ENCODE measurements around the gene CTXN1.
"Not testable (repeated sequence)": the region's sequence is repeated elsewhere in the genome, so short reads cannot be mapped to it uniquely, and the experiment has no call there.

CTXN1 gene

GRCh38 chr19:7930765-7931164 lies 4.8 kb upstream of the CTXN1 start:
- H3K36me3 ChIP-seq (ENCODE audit: control insufficient read depth, low read depth, low read length) = peaks cover 49% of the 10 kb centered on the region
- peaks cover 4% of the 10 kb centered on the region for H3K4me1 ChIP-seq (ENCODE audit: control insufficient read depth, low read depth, low read length)
- no peaks in the 10 kb centered on the region for H3K9me3 ChIP-seq (ENCODE audit: control insufficient read depth, low read depth, low read length)
- H3K27ac ChIP-seq (ENCODE audit: low read length) = no peak overlapping the region
- no peaks in the 10 kb centered on the region for H3K27me3 ChIP-seq (ENCODE audit: control insufficient read depth, insufficient read depth, low read length)
- H3K9ac ChIP-seq (ENCODE audit: low read length) = no peak overlapping the region
- no peak overlapping the region for H3K4me3 ChIP-seq (ENCODE audit: low read length)

DNA sequence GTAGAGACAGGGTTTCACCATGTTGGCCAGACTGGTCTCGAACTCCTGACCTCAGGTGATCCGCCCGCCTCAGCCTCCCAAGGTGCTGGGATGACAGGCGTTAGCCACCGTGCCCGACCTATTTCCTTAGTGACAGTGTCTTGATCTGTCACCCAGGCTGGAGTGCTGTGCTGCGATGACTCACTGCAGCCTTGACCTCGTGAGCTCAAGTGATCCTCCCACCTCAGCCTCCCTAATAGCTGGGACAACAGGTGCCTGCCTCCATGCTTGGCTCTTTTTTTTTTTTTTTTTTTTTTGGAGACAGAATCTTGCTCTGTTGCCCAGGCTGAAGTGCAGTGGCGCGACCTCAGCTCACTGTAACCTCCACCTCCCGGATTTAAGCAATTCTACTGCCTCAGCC lies 4.1 kb upstream of the CTXN1 start:
- not testable (repeated sequence) for H3K9ac ChIP-seq (ENCODE audit: low read length); H3K27ac ChIP-seq (ENCODE audit: low read length)
- peaks cover 41% of the 10 kb centered on the region for H3K36me3 ChIP-seq (ENCODE audit: control insufficient read depth, low read depth, low read length)

DNA sequence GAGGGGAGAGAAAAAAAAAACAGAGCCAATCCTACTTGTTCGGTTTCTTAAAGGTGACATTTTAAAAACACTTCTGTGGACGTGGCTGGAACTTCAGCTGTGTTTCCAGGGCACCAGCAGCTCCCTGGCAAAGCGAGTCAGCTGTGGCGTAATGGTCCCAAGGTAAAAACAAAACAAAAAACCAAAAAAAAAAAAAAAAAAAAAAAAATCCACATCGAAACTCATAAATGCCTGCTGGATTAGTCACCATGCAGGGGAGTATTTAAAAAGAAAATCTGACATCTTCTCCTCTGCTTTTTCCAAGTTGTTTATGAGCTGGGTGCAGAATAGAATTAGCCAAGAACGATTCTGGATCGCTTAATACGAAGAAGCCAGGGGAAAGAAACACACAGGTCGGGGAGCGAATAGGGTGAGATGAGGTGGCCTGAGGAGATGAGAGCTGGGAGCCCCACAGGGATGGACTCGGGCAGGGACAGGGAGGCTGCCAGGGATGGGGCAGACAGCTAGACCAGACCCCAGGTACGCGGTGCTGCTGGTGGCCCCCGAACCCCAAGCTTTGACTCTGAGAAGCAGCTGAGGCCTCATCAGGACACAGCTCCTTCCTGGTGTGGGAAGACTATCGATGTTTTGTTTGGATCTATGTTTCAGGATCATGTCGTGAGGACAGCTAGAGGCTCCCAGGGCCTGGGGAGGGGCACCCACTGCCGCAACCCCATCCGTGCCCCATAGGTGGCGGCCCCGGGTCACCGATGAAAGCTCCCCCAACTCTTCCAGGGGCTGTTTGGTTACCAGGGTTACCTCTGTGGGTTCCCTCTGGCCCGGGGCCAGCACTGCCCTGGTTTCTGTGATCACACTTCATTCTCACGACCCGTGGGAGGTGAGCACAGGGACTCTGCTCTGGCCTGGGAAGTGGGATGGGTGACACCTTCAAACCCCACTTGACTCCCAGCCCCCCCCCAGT lies 3.1 kb upstream of the CTXN1 start:
- Histone ChIP-seq H3K36me3 (ENCODE audit: control insufficient read depth, low read depth, low read length) (peaks cover 36% of the 10 kb centered on the region), H3K9ac (ENCODE audit: low read length) (no peak overlapping the region), H3K9me3 (ENCODE audit: control insufficient read depth, low read depth, low read length) (no peaks in the 10 kb centered on the region), H3K4me3 (ENCODE audit: low read length) (no peak overlapping the region), H3K4me1 (ENCODE audit: control insufficient read depth, low read depth, low read length) (peaks cover 4% of the 10 kb centered on the region), H3K27ac (ENCODE audit: low read length) (no peak overlapping the region), H3K27me3 (ENCODE audit: control insufficient read depth, insufficient read depth, low read length) (no peaks in the 10 kb centered on the region)

More for the DNA sequence above, 4.1 kb upstream of the CTXN1 start:
- H3K9me3 ChIP-seq (ENCODE audit: control insufficient read depth, low read depth, low read length); H3K27me3 ChIP-seq (ENCODE audit: control insufficient read depth, insufficient read depth, low read length); H3K4me3 ChIP-seq (ENCODE audit: low read length); H3K4me1 ChIP-seq (ENCODE audit: control insufficient read depth, low read depth, low read length): not testable (repeated sequence)

DNA sequence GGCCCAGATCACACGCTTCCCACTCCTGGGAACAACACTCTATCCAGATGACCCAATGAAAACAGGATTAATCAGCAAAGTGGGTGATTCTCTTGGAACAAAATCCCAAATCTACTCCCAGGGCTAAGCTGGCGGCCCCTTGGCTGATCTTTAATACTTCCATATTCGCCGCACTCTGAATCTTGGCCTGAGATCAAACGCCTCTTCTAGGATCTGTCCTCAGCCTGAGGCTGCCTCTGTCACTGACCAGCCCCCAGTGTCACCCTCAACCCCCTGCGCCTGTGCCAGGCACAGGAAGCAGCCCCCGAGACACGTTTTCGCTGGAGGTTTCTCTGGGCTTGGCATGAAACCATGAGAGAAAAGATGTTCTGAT lies 2.4 kb upstream of the CTXN1 start:
- H3K4me1 ChIP-seq (ENCODE audit: control insufficient read depth, low read depth, low read length) = peaks cover 4% of the 10 kb centered on the region
- no peak overlapping the region for H3K9ac ChIP-seq (ENCODE audit: low read length)
- no peaks in the 10 kb centered on the region for H3K9me3 ChIP-seq (ENCODE audit: control insufficient read depth, low read depth, low read length)
- H3K4me3 ChIP-seq (ENCODE audit: low read length) = no peak overlapping the region
- peaks cover 31% of the 10 kb centered on the region for H3K36me3 ChIP-seq (ENCODE audit: control insufficient read depth, low read depth, low read length)
- H3K27me3 ChIP-seq (ENCODE audit: control insufficient read depth, insufficient read depth, low read length) = no peaks in the 10 kb centered on the region
- H3K27ac ChIP-seq (ENCODE audit: low read length) = no peak overlapping the region

- H3K9me3 ChIP-seq (ENCODE audit: control insufficient read depth, low read depth, low read length) = no peaks in the 10 kb centered on the region
- H3K4me1 ChIP-seq (ENCODE audit: control insufficient read depth, low read depth, low read length) = peaks cover 4% of the 10 kb centered on the region
- H3K27ac ChIP-seq (ENCODE audit: low read length) = no peak overlapping the region
- peaks cover 25% of the 10 kb centered on the region for H3K36me3 ChIP-seq (ENCODE audit: control insufficient read depth, low read depth, low read length)
- H3K9ac ChIP-seq (ENCODE audit: low read length) = no peak overlapping the region
- no peaks in the 10 kb centered on the region for H3K27me3 ChIP-seq (ENCODE audit: control insufficient read depth, insufficient read depth, low read length)
- H3K4me3 ChIP-seq (ENCODE audit: low read length) = no peak overlapping the region
Observed at GRCh38 chr19:7927605-7928333, 1.8 kb upstream of the CTXN1 start.

- Histone ChIP-seq H3K27me3 (ENCODE audit: control insufficient read depth, insufficient read depth, low read length) (no peaks in the 10 kb centered on the region), H3K9ac (ENCODE audit: low read length) (no peak overlapping the region), H3K4me3 (ENCODE audit: low read length) (peak overlapping the region; percentile 55), H3K36me3 (ENCODE audit: control insufficient read depth, low read depth, low read length) (peaks cover 17% of the 10 kb centered on the region), H3K9me3 (ENCODE audit: control insufficient read depth, low read depth, low read length) (no peaks in the 10 kb centered on the region), H3K27ac (ENCODE audit: low read length) (no peak overlapping the region), H3K4me1 (ENCODE audit: control insufficient read depth, low read depth, low read length) (peaks cover 4% of the 10 kb centered on the region)
Observed at GRCh38 chr19:7926727-7927604, 1.0 kb upstream of the CTXN1 start.

DNA sequence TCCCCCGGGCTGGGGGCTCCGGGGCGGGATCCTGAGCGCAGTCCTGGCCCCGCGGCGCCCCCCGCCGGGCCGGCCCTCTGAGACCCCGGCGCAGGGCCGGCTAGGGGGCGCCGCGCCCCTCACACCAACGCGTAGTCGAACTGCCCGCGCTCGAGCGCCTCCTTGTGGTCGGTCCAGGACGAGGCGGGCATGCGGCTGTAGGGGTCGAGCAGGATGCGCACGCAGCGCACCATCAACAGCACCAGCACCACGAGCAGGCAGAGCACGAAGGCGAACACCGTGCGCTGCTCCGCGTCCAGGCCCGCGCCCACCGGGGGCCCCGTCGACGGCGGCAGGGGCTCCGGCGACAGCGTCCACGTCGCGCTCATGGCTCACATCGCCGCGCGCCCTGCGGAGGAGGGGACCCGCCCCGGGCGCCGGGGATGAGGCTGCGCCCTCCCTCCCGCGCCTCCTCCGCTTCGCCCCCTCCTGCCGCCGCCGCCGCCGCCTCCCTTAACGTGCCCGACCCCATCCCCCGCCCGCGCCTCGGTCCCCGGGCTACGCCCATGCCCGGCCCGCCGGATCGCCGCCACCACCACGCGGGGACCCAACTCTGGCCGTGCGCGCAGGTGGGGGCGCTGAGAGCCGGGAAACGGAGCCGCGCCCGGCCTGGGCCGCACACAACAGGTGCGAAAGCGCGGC lies 624 bp downstream of the CTXN1 start:
- H3K4me1 ChIP-seq (ENCODE audit: control insufficient read depth, low read depth, low read length) = peaks cover 8% of the 10 kb centered on the region
- H3K9ac ChIP-seq (ENCODE audit: low read length) = no peak overlapping the region
- H3K27ac ChIP-seq (ENCODE audit: low read length) = no peak overlapping the region
- H3K4me3 ChIP-seq (ENCODE audit: low read length) = peak overlapping the region; percentile 44
- no peaks in the 10 kb centered on the region for H3K27me3 ChIP-seq (ENCODE audit: control insufficient read depth, insufficient read depth, low read length)
- H3K9me3 ChIP-seq (ENCODE audit: control insufficient read depth, low read depth, low read length) = no peaks in the 10 kb centered on the region
- H3K36me3 ChIP-seq (ENCODE audit: control insufficient read depth, low read depth, low read length) = peaks cover 2% of the 10 kb centered on the region

GRCh38 chr19:7924651-7925170 lies 1.2 kb downstream of the CTXN1 start:
- H3K9me3 ChIP-seq (ENCODE audit: control insufficient read depth, low read depth, low read length) = no peaks in the 10 kb centered on the region
- peaks cover 10% of the 10 kb centered on the region for H3K4me1 ChIP-seq (ENCODE audit: control insufficient read depth, low read depth, low read length)
- no peaks in the 10 kb centered on the region for H3K36me3 ChIP-seq (ENCODE audit: control insufficient read depth, low read depth, low read length)
- peak overlapping the region; percentile 21 for H3K4me3 ChIP-seq (ENCODE audit: low read length)
- H3K9ac ChIP-seq (ENCODE audit: low read length) = no peak overlapping the region
- peaks cover under 1% of the 10 kb centered on the region for H3K27me3 ChIP-seq (ENCODE audit: control insufficient read depth, insufficient read depth, low read length)
- H3K27ac ChIP-seq (ENCODE audit: low read length) = no peak overlapping the region

GRCh38 chr19:7924241-7924640 lies 1.7 kb downstream of the CTXN1 start:
- Histone ChIP-seq H3K27ac (ENCODE audit: low read length) (no peak overlapping the region), H3K9ac (ENCODE audit: low read length) (no peak overlapping the region), H3K4me1 (ENCODE audit: control insufficient read depth, low read depth, low read length) (peaks cover 13% of the 10 kb centered on the region), H3K9me3 (ENCODE audit: control insufficient read depth, low read depth, low read length) (no peaks in the 10 kb centered on the region), H3K27me3 (ENCODE audit: control insufficient read depth, insufficient read depth, low read length) (peaks cover 5% of the 10 kb centered on the region), H3K36me3 (ENCODE audit: control insufficient read depth, low read depth, low read length) (no peaks in the 10 kb centered on the region), H3K4me3 (ENCODE audit: low read length) (no peak overlapping the region)

- H3K27me3 ChIP-seq (ENCODE audit: control insufficient read depth, insufficient read depth, low read length) = peaks cover 12% of the 10 kb centered on the region
- H3K36me3 ChIP-seq (ENCODE audit: control insufficient read depth, low read depth, low read length) = no peaks in the 10 kb centered on the region
- no peak overlapping the region for H3K4me3 ChIP-seq (ENCODE audit: low read length)
- H3K4me1 ChIP-seq (ENCODE audit: control insufficient read depth, low read depth, low read length) = peaks cover 13% of the 10 kb centered on the region
- H3K9ac ChIP-seq (ENCODE audit: low read length) = no peak overlapping the region
- H3K27ac ChIP-seq (ENCODE audit: low read length) = no peak overlapping the region
- no peaks in the 10 kb centered on the region for H3K9me3 ChIP-seq (ENCODE audit: control insufficient read depth, low read depth, low read length)
Observed at GRCh38 chr19:7923295-7924191, 2.4 kb downstream of the CTXN1 start.
